Tibial nerve (tissue), 4 donors: ENCODE data around the gene GINS1.

Source experiments
- CTCF ChIP-seq, 5 experiments: fragments of 200-600 bp in 3 of 5; fragments of 450-650 bp in 2 of 5; sonication (generic) in 3 of 5; IDR thresholded peaks; one replicate each; pipeline ENCODE4 v1.5.1; 2016 to 2019; ENCODE audit warnings: antibody characterized with exemption in 5 of 5, mild to moderate bottlenecking in 3 of 5, moderate library complexity in 2 of 5
- EP300 ChIP-seq, 2 donors: sonication (generic); formaldehyde crosslinking; IDR thresholded peaks; one replicate each; pipeline ENCODE4 v1.6.1; 2017; ENCODE audit warnings: antibody characterized with exemption in 2 of 2, mild to moderate bottlenecking in 1 of 2
- POLR2A ChIP-seq, 2 donors: fragments of 450-650 bp; IDR thresholded peaks; one replicate each; pipeline ENCODE4 v1.6.1; 2017; ENCODE audit warnings: antibody characterized with exemption in 2 of 2, mild to moderate bottlenecking in 2 of 2, moderate library complexity in 2 of 2

GRCh38 chr20:25376236-25376635 is 31.2 kb upstream of the GINS1 start:
- TF ChIP-seq CTCF (IDR thresholded peaks at IDR 0.05) (no peak), EP300 (IDR thresholded peaks at IDR 0.05) (no peak), POLR2A (IDR thresholded peaks at IDR 0.05) (no peak)
